Gastrocnemius medialis (tissue), 4 donors: ENCODE results near the gene OTUD3.

Experiments
- POLR2A ChIP-seq, 2 donors: fragments of 450-650 bp; IDR thresholded peaks; one replicate each; pipeline ENCODE4 v1.6.1; 2017; ENCODE audit warnings: antibody characterized with exemption in 2 of 2, mild to moderate bottlenecking in 2 of 2, moderate library complexity in 2 of 2
- TF ChIP-seq, protein P1 (sequence below), 5 experiments: fragments of 450-650 bp in 3 of 5; fragments of 200-600 bp in 2 of 5; sonication (generic) in 2 of 5; IDR thresholded peaks in 4 of 5; conservative IDR thresholded peaks in 1 of 5; 1 replicate in 4 of 5; 2 replicates in 1 of 5; pipeline ENCODE4 v1.5.1; 2016 to 2019; ENCODE audit warnings: antibody characterized with exemption in 5 of 5, mild to moderate bottlenecking in 3 of 5, moderate library complexity in 3 of 5

DNA sequence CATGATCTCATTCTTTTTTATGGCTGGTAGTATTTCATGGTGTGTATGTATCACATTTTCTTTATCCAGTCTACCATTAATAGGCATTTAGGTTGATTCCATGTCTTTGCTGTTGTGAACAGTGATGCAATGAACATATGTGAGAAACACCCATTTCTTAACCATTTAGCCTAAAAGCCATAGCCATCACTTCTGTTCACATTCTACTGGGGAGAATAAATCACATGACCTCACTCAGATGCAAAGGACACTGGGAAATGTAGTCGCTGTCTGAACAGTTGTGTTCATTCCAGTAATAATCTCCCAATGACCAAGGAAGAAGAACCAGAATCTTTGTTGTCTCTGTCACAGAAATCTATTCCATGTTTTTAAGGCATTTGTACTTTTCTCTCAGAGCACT is 56.3 kb downstream of the OTUD3 start:
- TF ChIP-seq, protein P1, sequence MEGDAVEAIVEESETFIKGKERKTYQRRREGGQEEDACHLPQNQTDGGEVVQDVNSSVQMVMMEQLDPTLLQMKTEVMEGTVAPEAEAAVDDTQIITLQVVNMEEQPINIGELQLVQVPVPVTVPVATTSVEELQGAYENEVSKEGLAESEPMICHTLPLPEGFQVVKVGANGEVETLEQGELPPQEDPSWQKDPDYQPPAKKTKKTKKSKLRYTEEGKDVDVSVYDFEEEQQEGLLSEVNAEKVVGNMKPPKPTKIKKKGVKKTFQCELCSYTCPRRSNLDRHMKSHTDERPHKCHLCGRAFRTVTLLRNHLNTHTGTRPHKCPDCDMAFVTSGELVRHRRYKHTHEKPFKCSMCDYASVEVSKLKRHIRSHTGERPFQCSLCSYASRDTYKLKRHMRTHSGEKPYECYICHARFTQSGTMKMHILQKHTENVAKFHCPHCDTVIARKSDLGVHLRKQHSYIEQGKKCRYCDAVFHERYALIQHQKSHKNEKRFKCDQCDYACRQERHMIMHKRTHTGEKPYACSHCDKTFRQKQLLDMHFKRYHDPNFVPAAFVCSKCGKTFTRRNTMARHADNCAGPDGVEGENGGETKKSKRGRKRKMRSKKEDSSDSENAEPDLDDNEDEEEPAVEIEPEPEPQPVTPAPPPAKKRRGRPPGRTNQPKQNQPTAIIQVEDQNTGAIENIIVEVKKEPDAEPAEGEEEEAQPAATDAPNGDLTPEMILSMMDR (IDR thresholded peaks at IDR 0.05 in 4 of 5, conservative IDR thresholded peaks at IDR 0.05 in 1 of 5) = no peak
- TF ChIP-seq POLR2A (IDR thresholded peaks at IDR 0.05) = no peak
